ENCODE results near the gene KATNB1.
"Not testable (repeated sequence)": the region's sequence is repeated elsewhere in the genome, so short reads cannot be mapped to it uniquely, and the experiment has no call there.

The KATNB1 gene

GRCh38 chr16:57775661-57776469 lies 40.3 kb downstream of the KATNB1 start:
- DNase-seq: no peak

DNA sequence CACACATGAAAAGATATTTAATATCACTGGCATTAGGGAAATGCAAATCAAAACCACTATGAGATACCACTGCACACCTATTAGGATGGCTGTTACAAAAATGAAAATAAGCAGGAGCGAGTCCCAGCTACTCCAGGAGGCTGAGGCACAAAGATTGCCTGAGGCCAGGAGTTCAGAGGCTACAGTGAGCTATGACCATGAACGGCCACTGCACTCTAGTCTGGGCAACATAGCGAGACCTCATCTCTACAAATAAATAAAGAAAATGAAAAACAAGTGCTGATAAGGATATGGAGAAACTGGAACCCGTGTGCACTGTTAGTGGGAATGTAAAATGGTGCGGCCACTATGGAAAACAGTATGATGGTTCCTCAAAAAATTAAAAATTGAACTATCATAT lies 43.1 kb downstream of the KATNB1 start:
- DNase-seq: no peak

- not testable (repeated sequence) for DNase-seq
Observed at GRCh38 chr16:57779836-57780235, 44.3 kb downstream of the KATNB1 start.

DNA sequence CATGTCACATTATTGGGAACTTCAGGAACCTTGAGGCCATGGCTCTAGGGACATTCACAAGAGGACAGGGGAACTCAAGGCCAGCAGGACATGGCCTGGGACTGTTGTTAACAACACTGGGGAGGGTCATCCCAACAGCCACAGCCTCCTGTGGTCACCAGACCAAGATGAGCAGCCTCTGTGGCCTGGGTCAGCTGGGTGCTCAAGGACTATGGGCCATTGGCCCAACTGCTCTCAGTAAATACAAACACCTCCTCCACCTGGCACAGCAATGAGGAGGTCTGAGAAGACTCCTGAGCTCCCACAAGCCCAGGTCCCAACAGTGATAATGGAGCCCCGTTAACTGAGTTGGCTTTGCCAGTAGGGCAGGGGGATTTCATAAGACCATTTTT lies 45.8 kb downstream of the KATNB1 start:
- DNase-seq: no peak

DNA sequence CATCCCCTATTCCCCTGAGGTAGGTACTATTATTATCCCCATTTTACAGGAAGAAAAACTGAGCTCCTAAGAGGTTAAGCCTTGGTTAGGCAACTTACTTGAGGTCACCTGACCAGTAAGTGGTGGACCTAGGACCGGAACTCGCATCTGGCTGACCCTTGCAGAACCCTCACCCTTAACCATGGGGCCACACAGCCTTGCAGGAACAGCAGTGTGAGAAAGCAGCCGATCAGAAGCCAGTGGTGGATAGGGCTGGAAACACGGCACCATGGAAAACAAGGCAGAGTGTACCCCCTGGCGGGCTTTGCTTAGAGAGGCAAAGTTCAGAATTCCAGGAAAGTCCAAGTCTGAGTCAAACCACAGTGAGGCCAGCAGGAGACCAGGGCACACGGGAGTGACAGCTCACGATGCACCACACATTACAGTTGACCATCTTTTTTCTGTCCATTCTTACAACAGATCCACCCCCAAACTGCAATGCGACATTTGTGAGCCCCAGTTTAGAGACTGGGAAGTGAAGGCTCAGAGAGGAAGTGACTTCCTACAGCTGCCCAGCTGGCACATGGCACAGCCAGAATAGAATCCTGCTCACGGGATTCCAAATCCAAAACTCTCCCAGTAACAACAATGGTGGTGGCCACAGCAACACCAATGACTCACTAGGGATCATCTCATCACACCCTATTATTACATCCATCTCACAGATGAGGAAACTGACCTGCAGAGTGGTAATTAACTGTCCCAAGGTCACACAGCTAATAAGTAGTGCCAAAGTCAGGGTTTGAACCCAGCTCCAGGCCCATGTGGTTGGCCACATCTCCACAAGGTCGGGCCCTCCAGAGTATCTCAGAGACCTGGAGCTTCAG lies 46.4 kb downstream of the KATNB1 start:
- DNase-seq: no peak

- DNase-seq: not testable (repeated sequence)
Observed at GRCh38 chr16:57782607-57783055, 47.1 kb downstream of the KATNB1 start.

DNA sequence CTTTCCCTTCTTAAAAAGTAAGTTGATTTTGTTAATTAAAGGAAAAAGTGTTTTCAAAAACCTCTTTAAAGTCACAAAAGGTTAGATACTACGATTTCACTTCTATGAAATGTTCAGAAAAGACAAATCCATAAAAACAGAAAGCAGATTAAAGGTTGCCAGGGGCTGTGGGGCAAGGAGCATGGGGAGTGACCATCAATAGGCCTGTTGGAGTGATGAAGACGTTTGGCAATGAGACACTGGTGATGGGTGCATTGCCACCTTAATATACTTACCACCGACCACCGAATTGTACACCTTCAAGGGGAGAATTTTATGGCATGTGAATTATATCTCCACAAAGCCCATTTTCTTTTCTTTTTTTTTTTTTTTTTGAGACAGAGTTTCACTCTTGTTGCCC lies 47.5 kb downstream of the KATNB1 start:
- DNase-seq: no peak

GRCh38 chr16:57783883-57784282 lies 48.3 kb downstream of the KATNB1 start:
- no peak for DNase-seq

- DNase-seq: no peak
Observed at GRCh38 chr16:57784334-57784733, 48.8 kb downstream of the KATNB1 start.

- no peak for DNase-seq
Observed at GRCh38 chr16:57785385-57785784, 49.8 kb downstream of the KATNB1 start.

DNA sequence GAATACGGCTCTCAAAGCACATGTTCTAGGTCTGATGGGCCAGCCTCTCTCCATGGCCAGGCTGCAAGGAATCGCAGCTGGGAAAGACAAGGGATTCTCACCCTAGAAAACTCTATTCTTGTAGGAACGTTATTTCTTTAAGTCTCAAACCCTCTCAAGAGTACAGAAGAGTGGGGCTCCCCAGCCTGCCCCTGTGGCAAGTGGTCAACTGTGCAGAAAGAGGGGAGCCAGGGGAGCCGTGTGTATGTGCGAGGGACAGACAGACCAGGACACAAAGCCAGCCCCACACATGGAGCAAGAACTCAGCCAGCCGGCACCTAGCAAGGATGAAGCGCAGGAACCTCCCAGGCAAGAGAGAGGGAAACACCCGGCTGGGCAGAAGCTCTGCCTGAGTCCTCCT lies 50.4 kb downstream of the KATNB1 start:
- no peak for DNase-seq

DNA sequence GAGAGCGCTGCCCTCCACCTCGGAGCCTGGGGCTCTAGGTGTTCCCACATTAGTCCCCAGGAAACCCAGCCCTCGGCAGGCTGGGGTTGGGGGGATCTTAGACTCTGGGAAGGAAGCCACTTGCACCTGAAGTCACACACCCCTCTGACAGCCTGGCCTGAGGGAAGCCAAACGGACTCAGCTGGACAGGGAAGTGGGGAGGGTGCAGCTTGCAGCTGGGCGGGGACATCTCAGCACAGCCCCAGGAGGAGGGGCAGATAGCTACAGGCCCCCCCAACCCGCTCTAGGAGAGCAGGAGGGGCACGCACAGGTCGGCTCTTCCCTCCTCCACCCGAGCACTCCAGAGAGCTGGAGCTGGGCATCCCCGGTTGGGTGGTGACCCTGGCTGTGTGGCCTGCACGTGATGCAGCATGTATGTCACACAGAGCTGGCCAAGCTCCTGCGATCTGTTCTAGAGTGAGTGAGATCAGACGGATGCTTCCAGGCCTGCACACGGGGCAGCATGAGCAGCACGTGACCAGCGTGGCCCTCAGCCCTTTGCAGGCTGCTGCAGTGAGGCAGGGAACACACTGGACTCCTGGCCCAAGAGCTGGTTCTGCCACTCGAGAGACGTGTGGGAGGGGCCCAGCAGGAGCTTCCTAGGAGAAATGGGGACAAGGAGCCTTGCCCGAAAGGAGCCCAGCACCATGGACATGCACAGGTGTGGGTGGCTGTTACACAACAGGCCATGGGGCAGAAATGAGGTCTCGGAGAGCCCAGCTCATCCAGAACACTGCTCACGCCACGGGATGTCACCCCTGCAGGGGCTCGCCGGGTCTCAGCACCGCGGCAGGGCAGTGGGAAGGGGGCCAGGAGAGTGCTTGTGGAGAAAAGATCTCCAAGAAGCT lies 51.3 kb downstream of the KATNB1 start:
- DNase-seq: no peak

- DNase-seq: no peak
Observed at GRCh38 chr16:57787519-57787905, 51.9 kb downstream of the KATNB1 start.

DNA sequence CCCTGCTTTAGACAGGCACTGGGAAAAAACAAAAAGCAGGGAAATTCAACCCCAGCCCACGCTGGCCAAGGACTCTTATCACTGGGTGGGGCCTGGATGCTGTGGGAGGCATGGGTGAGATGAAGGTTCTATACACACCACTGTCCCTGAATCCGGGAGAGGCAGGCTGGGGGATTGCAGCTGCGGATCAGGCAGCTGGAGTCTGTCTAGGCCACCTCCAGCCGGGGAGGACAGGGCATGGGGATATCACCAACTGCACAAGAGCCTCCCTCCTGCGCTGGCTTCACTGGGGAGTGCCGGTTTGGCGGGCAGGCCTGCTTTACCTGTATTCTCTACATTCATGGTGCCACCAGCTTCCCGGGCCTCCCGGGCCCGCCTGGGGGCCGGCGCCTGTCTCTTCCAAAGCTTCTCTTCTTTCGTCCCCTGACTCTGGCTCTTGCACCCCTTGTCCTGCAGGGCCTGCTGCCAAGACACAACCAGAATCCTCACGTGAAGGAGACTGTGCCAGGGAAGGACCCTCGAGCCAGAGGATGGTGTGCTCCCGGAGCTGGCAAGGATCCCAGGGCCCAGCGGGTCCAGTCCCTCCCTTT lies 52.8 kb downstream of the KATNB1 start:
- no peak for DNase-seq

DNA sequence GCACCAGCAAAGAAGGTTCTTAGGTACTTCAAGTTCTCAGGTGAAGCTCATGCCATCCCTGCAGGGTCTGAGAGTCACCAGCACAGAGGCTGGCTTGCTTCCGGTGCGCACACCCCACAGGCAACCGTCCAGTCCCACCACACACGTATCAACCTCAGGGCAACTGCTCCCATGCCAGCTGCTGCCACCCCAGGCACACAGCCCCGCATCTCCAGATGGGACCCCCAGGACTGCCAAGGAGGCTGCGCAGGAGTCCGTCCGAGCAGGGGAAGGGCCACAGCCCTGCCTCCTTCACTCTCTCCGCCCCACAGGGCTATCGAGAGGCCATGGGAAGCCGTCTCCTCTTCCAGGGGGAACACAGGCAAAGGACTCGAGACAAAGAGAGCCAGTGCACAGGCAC lies 53.4 kb downstream of the KATNB1 start:
- DNase-seq: no peak

DNA sequence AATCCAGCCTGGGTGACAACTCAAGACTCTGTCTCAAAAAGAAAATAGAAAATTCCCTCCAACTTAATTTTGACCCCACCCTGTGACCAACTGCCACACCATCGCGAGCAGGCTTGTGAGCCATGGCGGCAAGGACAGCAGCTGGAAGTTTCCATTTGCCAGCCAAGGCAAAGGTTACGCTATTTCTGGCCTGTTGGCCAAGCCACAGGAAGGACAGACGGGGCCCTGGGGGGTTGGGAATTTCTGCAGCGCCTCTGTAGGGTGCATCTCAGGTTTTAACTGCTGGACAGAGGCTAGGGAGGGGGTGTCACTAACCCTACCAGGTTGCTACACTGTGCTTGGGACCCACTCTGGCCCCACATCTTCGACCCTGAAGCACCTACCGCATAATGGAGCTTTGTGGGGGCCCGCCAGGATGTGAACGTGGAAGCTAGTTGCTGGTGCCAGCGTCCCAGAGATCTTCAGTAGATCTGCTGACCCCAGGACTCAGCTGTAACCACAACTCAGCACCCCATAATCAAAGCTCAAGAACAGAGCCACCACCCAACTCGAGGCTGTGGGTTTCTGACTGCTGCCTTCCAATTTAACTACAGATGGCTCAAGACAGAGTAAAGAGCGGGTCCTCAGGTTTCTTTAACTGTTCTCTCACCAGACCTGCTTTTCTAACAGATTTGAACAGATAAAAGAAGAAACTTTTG lies 55.8 kb downstream of the KATNB1 start:
- DNase-seq: no peak

GRCh38 chr16:57791893-57792461 lies 56.4 kb downstream of the KATNB1 start:
- DNase-seq: no peak

DNA sequence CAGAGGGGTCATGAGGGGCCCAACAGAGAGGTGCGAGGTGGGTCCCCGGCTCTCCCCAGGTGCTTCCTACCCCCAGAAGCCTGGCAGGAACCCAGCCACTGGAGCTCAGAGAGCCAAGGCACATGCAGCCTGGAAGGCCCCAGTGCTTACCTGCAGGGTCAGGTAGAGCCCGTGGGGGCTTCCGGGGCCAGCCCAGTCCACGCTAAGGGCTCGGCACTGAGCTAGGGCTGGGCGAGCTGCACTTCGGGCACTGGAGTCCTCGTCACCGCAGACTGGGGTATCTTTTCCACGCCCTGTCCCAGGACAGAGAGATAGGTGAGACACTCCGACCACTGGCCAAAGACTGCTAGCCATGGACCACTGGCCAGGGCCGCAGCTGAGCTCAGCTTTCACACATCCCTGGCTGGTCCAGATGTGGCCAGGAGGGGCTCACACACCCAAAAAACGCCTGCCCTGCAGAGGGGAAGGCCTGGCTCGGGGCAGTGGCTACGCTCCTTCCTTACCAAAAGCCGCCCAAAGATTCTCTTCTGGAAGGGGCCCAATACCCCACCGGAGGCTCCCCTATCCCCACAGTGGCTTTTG lies 59.4 kb downstream of the KATNB1 start:
- DNase-seq: no peak

- peak; percentile 77 for DNase-seq
Observed at GRCh38 chr16:57795431-57795878, 59.9 kb downstream of the KATNB1 start.

- not testable (repeated sequence) for DNase-seq
Observed at GRCh38 chr16:57796014-57796413, 60.4 kb downstream of the KATNB1 start.

DNA sequence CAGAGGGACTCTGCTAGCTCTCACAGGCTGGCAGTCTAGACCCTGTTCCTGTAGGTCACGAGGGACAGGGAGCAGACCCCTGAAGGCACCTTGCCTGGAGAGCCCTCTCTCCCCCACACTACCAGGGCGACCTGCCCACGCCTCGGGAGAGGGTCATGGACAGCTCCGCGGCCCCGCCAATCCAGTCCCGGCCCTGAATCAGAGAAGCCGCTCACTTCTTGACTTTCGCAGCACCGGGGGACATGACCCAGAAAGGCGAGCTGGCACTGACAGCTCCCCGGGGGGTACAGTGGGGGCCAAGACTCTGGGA lies 61.6 kb downstream of the KATNB1 start:
- no peak for DNase-seq

Data from NCI-H2171 (cell line).